Astrocyte (in vitro differentiated cells and primary cell): ENCODE results near the gene KIAA1671. TPM values are rescaled to one million over a fixed set of nuclear protein-coding genes. Genes with fewer than 3 reads are reported as not detected.

Source experiments
- DNase-seq: peaks from one replicate; pipeline ENCODE4 v3.0.0-alpha.2; 2010; ENCODE audit warnings: low read depth
- FAIRE-seq: peaks from 2 replicates; lab custom pipeline; 2011; peaks lifted over from hg19 to GRCh38; lab: Jason Lieb, UNC
- H2AFZ ChIP-seq: 2 replicates; pipeline ENCODE4 v1.6.0; 2012; ENCODE audit warnings: low read depth, low read length, inconsistent platforms
- H3K27ac ChIP-seq: 2 replicates; pipeline ENCODE4 v1.5.1; 2011; ENCODE audit warnings: low read depth, low read length, inconsistent platforms
- H3K27me3 ChIP-seq: 2 replicates; pipeline ENCODE4 v1.6.0; 2011; ENCODE audit warnings: low read length, inconsistent platforms; ENCODE audit not compliant: insufficient read depth
- H3K36me3 ChIP-seq: 2 replicates; pipeline ENCODE4 v1.5.1; 2011; ENCODE audit warnings: low read length, inconsistent platforms; ENCODE audit not compliant: insufficient read depth
- H3K4me1 ChIP-seq: 2 replicates; pipeline ENCODE4 v1.5.1; 2011; ENCODE audit warnings: low read length, inconsistent platforms; ENCODE audit not compliant: insufficient read depth
- H3K4me2 ChIP-seq: 2 replicates; pipeline ENCODE4 v1.6.0; 2012; ENCODE audit warnings: low read length, inconsistent platforms
- H3K4me3 ChIP-seq: 2 replicates; pipeline ENCODE4 v1.5.1; 2011; ENCODE audit warnings: low read depth, mild to moderate bottlenecking, low read length, inconsistent platforms; ENCODE audit not compliant: insufficient read depth
- H3K79me2 ChIP-seq: 2 replicates; pipeline ENCODE4 v1.6.0; 2012; ENCODE audit warnings: mild to moderate bottlenecking, low read length, inconsistent platforms; ENCODE audit not compliant: insufficient read depth
- H3K9ac ChIP-seq: 2 replicates; pipeline ENCODE4 v1.6.0; 2012; ENCODE audit warnings: mild to moderate bottlenecking, low read length, inconsistent platforms
- H3K9me3 ChIP-seq: 2 replicates; pipeline ENCODE4 v1.5.1; 2012; ENCODE audit warnings: low read depth, mild to moderate bottlenecking, low read length, inconsistent platforms; ENCODE audit not compliant: insufficient read depth
- H4K20me1 ChIP-seq: 2 replicates; pipeline ENCODE4 v1.6.0; 2012; ENCODE audit warnings: low read length, inconsistent platforms; ENCODE audit not compliant: insufficient read depth
- H3K27ac Mint-ChIP-seq: one replicate; pipeline ENCODE4 v1.8.0; 2021; ENCODE audit warnings: mild to moderate bottlenecking, mixed read lengths; ENCODE audit not compliant: unreplicated experiment
- H3K27me3 Mint-ChIP-seq: one replicate; pipeline ENCODE4 v1.8.0; 2021; ENCODE audit warnings: low read depth, mixed read lengths; ENCODE audit not compliant: unreplicated experiment
- H3K36me3 Mint-ChIP-seq: one replicate; pipeline ENCODE4 v1.8.0; 2021; ENCODE audit warnings: low read depth, mixed read lengths; ENCODE audit not compliant: unreplicated experiment
- H3K4me1 Mint-ChIP-seq: one replicate; pipeline ENCODE4 v1.8.0; 2021; ENCODE audit warnings: low read depth, mixed read lengths; ENCODE audit not compliant: unreplicated experiment
- H3K4me3 Mint-ChIP-seq: one replicate; pipeline ENCODE4 v1.8.0; 2021; ENCODE audit warnings: mild to moderate bottlenecking, moderate library complexity, mixed read lengths; ENCODE audit not compliant: unreplicated experiment
- H3K9me3 Mint-ChIP-seq: one replicate; pipeline ENCODE4 v1.8.0; 2021; ENCODE audit warnings: mild to moderate bottlenecking, mixed read lengths; ENCODE audit not compliant: unreplicated experiment
- EZH2 ChIP-seq: IDR thresholded peaks from 2 replicates; pipeline ENCODE4 v1.6.1; 2012; ENCODE audit warnings: mild to moderate bottlenecking, low read length, inconsistent platforms; ENCODE audit not compliant: insufficient read depth
- total RNA-seq: library from RNA; stranded (reverse); gene quantifications from 2 replicates; pipeline ENCODE4 v1.2.1, GENCODE V29; 2021
- TF ChIP-seq, protein P1 (sequence below): IDR thresholded peaks from 2 replicates; pipeline ENCODE4 v1.5.1; 2011; ENCODE audit warnings: low read depth, mild to moderate bottlenecking, inconsistent platforms, low read length, moderate library complexity; ENCODE audit not compliant: insufficient read depth

KIAA1671 gene
- total RNA-seq, 1 donor from 2014 or later: 28.4 TPM

DNA sequence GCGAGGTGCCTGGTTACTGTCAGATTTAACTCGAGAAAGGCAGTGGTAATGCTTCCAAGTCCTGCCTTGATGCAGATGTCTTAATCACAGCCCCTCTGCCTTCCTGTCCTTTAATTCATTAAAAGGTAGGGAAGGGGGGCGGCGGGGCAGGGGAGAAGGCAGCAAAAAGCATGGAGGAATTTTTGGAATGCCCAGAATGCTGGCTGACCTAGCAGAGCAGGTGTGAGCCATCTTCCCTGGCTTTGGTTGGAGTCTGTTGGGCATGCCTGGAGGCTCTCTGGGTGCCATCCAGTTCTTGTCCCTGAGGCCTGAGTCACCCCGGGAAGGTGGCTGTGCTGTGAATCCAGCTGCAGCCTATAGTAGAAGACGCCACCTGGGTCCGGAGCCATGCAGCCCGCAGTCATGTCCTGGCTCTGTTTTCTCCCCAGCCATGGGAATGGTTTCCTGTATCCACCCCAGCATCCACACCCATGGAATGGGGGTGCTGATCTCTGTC, 15.6 kb downstream of the KIAA1671 start:
- Histone ChIP-seq H3K27ac (no peak overlapping the region), H2AFZ (no peak overlapping the region), H4K20me1 (no peaks in the 10 kb centered on the region), H3K27me3 (no peaks in the 10 kb centered on the region), H3K4me3 (no peak overlapping the region), H3K36me3 (no peaks in the 10 kb centered on the region), H3K9me3 (no peaks in the 10 kb centered on the region), H3K9ac (no peak overlapping the region), H3K79me2 (no peaks in the 10 kb centered on the region), H3K4me2 (no peak overlapping the region), H3K4me1 (peaks cover 10% of the 10 kb centered on the region)
- Mint-ChIP-seq H3K4me1 (peaks cover 9% of the 10 kb centered on the region), H3K9me3 (no peaks in the 10 kb centered on the region), H3K27me3 (no peaks in the 10 kb centered on the region), H3K4me3 (no peak overlapping the region), H3K27ac (peak overlapping the region; percentile 12), H3K36me3 (no peaks in the 10 kb centered on the region)
- TF ChIP-seq EZH2: no peak
- TF ChIP-seq, protein P1, sequence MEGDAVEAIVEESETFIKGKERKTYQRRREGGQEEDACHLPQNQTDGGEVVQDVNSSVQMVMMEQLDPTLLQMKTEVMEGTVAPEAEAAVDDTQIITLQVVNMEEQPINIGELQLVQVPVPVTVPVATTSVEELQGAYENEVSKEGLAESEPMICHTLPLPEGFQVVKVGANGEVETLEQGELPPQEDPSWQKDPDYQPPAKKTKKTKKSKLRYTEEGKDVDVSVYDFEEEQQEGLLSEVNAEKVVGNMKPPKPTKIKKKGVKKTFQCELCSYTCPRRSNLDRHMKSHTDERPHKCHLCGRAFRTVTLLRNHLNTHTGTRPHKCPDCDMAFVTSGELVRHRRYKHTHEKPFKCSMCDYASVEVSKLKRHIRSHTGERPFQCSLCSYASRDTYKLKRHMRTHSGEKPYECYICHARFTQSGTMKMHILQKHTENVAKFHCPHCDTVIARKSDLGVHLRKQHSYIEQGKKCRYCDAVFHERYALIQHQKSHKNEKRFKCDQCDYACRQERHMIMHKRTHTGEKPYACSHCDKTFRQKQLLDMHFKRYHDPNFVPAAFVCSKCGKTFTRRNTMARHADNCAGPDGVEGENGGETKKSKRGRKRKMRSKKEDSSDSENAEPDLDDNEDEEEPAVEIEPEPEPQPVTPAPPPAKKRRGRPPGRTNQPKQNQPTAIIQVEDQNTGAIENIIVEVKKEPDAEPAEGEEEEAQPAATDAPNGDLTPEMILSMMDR: no peak
- FAIRE-seq: no peak
- DNase-seq: peak; percentile 34

GRCh38 chr22:24969560-24970301, 17.2 kb downstream of the KIAA1671 start:
- Mint-ChIP-seq H3K27me3 (no peaks in the 10 kb centered on the region), H3K36me3 (no peaks in the 10 kb centered on the region), H3K9me3 (no peaks in the 10 kb centered on the region), H3K4me3 (no peak overlapping the region), H3K27ac (no peak overlapping the region), H3K4me1 (peaks cover 9% of the 10 kb centered on the region)
- H3K4me2 ChIP-seq: peak overlapping the region; percentile 44
- FAIRE-seq: no peak
- H2AFZ ChIP-seq: peak overlapping the region; percentile 22
- H3K4me3 ChIP-seq: no peak overlapping the region
- no peaks in the 10 kb centered on the region for H3K36me3 ChIP-seq
- peak; percentile 64 for DNase-seq
- H3K27ac ChIP-seq: no peak overlapping the region
- no peaks in the 10 kb centered on the region for H3K79me2 ChIP-seq
- H3K4me1 ChIP-seq: peaks cover 10% of the 10 kb centered on the region
- no peaks in the 10 kb centered on the region for H4K20me1 ChIP-seq
- TF ChIP-seq EZH2: no peak
- TF ChIP-seq, protein P1: no peak
- H3K9ac ChIP-seq: no peak overlapping the region
- H3K9me3 ChIP-seq: no peaks in the 10 kb centered on the region
- no peaks in the 10 kb centered on the region for H3K27me3 ChIP-seq

DNA sequence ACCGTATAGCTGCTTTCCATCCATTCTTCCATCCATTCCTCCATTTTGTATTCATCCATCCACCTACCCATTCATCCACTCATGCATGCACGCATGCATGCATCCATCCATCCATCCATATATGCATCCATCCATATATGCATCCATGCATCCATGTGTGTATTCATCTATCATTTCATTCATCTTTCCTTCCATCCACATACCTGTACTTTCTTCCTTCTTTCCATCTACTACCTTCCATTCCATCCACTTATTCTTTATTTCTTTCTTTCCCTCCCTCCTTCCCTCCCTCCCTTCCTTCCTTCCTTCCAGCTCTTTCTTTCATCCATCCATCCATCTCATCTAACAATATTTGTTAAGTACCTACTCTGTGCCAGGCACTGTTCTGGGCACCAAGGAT, 19.9 kb downstream of the KIAA1671 start:
- Histone ChIP-seq H3K4me2 (no peak overlapping the region), H3K79me2 (no peaks in the 10 kb centered on the region), H3K36me3 (no peaks in the 10 kb centered on the region), H3K9ac (no peak overlapping the region), H4K20me1 (no peaks in the 10 kb centered on the region), H2AFZ (no peak overlapping the region), H3K27me3 (no peaks in the 10 kb centered on the region), H3K4me1 (peaks cover 16% of the 10 kb centered on the region), H3K9me3 (no peaks in the 10 kb centered on the region), H3K4me3 (no peak overlapping the region), H3K27ac (no peak overlapping the region)
- FAIRE-seq: no peak
- TF ChIP-seq EZH2: no peak
- TF ChIP-seq, protein P1: no peak
- H3K36me3 Mint-ChIP-seq: no peaks in the 10 kb centered on the region
- no peaks in the 10 kb centered on the region for H3K27me3 Mint-ChIP-seq
- H3K9me3 Mint-ChIP-seq: no peaks in the 10 kb centered on the region
- no peak overlapping the region for H3K4me3 Mint-ChIP-seq
- no peak for DNase-seq
- no peak overlapping the region for H3K27ac Mint-ChIP-seq
- H3K4me1 Mint-ChIP-seq: peaks cover 13% of the 10 kb centered on the region
